HEK293 (cell line): Measurements from ENCODE around the gene TTLL11.

Experiments used
- TF ChIP-seq, protein P1 (sequence below): fragments of 450-650 bp; formaldehyde crosslinking; IDR thresholded peaks from 2 replicates; pipeline ENCODE4 v1.5.1; 2016; ENCODE audit warnings: missing biosample characterization, missing genetic modification characterization
- TF ChIP-seq, protein P2 (sequence below): fragments of 450-650 bp; formaldehyde crosslinking; IDR thresholded peaks from 2 replicates; pipeline ENCODE4 v1.5.1; 2016; ENCODE audit warnings: missing biosample characterization, missing genetic modification characterization

GRCh38 chr9:122076773-122077172, 16.3 kb downstream of the TTLL11 start:
- TF ChIP-seq, protein P1, sequence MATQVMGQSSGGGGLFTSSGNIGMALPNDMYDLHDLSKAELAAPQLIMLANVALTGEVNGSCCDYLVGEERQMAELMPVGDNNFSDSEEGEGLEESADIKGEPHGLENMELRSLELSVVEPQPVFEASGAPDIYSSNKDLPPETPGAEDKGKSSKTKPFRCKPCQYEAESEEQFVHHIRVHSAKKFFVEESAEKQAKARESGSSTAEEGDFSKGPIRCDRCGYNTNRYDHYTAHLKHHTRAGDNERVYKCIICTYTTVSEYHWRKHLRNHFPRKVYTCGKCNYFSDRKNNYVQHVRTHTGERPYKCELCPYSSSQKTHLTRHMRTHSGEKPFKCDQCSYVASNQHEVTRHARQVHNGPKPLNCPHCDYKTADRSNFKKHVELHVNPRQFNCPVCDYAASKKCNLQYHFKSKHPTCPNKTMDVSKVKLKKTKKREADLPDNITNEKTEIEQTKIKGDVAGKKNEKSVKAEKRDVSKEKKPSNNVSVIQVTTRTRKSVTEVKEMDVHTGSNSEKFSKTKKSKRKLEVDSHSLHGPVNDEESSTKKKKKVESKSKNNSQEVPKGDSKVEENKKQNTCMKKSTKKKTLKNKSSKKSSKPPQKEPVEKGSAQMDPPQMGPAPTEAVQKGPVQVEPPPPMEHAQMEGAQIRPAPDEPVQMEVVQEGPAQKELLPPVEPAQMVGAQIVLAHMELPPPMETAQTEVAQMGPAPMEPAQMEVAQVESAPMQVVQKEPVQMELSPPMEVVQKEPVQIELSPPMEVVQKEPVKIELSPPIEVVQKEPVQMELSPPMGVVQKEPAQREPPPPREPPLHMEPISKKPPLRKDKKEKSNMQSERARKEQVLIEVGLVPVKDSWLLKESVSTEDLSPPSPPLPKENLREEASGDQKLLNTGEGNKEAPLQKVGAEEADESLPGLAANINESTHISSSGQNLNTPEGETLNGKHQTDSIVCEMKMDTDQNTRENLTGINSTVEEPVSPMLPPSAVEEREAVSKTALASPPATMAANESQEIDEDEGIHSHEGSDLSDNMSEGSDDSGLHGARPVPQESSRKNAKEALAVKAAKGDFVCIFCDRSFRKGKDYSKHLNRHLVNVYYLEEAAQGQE (tag by site-specific recombination): no peak
- TF ChIP-seq, protein P2, sequence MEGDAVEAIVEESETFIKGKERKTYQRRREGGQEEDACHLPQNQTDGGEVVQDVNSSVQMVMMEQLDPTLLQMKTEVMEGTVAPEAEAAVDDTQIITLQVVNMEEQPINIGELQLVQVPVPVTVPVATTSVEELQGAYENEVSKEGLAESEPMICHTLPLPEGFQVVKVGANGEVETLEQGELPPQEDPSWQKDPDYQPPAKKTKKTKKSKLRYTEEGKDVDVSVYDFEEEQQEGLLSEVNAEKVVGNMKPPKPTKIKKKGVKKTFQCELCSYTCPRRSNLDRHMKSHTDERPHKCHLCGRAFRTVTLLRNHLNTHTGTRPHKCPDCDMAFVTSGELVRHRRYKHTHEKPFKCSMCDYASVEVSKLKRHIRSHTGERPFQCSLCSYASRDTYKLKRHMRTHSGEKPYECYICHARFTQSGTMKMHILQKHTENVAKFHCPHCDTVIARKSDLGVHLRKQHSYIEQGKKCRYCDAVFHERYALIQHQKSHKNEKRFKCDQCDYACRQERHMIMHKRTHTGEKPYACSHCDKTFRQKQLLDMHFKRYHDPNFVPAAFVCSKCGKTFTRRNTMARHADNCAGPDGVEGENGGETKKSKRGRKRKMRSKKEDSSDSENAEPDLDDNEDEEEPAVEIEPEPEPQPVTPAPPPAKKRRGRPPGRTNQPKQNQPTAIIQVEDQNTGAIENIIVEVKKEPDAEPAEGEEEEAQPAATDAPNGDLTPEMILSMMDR (tag by site-specific recombination): no peak
